K562 (cell line): ENCODE data around the gene ZNF121. TPM values are rescaled to one million over a fixed set of nuclear protein-coding genes. Genes with fewer than 3 reads are reported as not detected.

Source experiments
- ARID2 ChIP-seq: fragments of 450-650 bp; IDR thresholded peaks from 2 replicates; pipeline ENCODE4 v1.6.1; 2017; ENCODE audit warnings: antibody characterized with exemption, mild to moderate bottlenecking
- CTBP1 ChIP-seq: fragments of 450-650 bp; IDR thresholded peaks from 2 replicates; pipeline ENCODE4 v1.6.1; 2016; ENCODE audit warnings: borderline replicate concordance
- CTCFL ChIP-seq: IDR thresholded peaks from 2 replicates; pipeline ENCODE4 v1.6.1; 2011; ENCODE audit warnings: borderline replicate concordance, low read depth, mild to moderate bottlenecking, moderate library complexity, low read length; ENCODE audit not compliant: insufficient read depth, poor library complexity, severe bottlenecking
- HMG20B ChIP-seq: fragments of 250-450 bp; sonication (Bioruptor Pico); IDR thresholded peaks from 2 replicates; pipeline ENCODE4 v1.5.0; 2021; ENCODE audit warnings: mild to moderate bottlenecking
- MTF1 ChIP-seq: fragments of 250-450 bp; sonication (Bioruptor Pico); IDR thresholded peaks from 2 replicates; pipeline ENCODE4 v1.9.0; 2021; ENCODE audit warnings: moderate library complexity, mild to moderate bottlenecking, inconsistent platforms, borderline replicate concordance
- NCOA2 ChIP-seq, 2 experiments: fragments of 450-650 bp; IDR thresholded peaks; 2 replicates each; pipeline ENCODE4 v1.6.1; 2018; ENCODE audit warnings: mild to moderate bottlenecking in 2 of 2, moderate library complexity in 1 of 2; ENCODE audit not compliant: partially characterized antibody in 2 of 2
- RBM22 ChIP-seq: fragments of 200-400 bp; formaldehyde crosslinking; IDR thresholded peaks from 2 replicates; pipeline ENCODE4 v1.6.1; 2018; ENCODE audit warnings: low read length, low read depth; ENCODE audit not compliant: poor library complexity, severe bottlenecking
- STAT5A ChIP-seq: IDR thresholded peaks from 2 replicates; pipeline ENCODE4 v1.6.1; 2012; ENCODE audit warnings: low read length, inconsistent platforms, borderline replicate concordance
- TRIM24 ChIP-seq, 2 experiments: fragments of 450-650 bp; IDR thresholded peaks; 2 replicates each; pipeline ENCODE4 v1.6.1; 2016
- XRCC5 ChIP-seq: fragments of 200-400 bp; formaldehyde crosslinking; IDR thresholded peaks from 2 replicates; pipeline ENCODE4 v1.6.1; 2017; ENCODE audit warnings: low read depth, mild to moderate bottlenecking, low read length
- ZBTB8A ChIP-seq: fragments of 450-650 bp; IDR thresholded peaks from 2 replicates; pipeline ENCODE4 v1.6.1; 2018; ENCODE audit warnings: mild to moderate bottlenecking, moderate library complexity; ENCODE audit not compliant: partially characterized antibody
- ZHX1 ChIP-seq: fragments of 150-350 bp; conservative IDR thresholded peaks from 2 replicates; pipeline ENCODE4 v1.6.1; 2014; ENCODE audit warnings: low read length
- ZNF407 ChIP-seq: fragments of 450-650 bp; IDR thresholded peaks from 2 replicates; pipeline ENCODE4 v1.6.1; 2016; ENCODE audit warnings: low read depth
- ZNF589 ChIP-seq: fragments of 200-800 bp; sonication (Bioruptor generic); IDR thresholded peaks from 2 replicates; pipeline ENCODE4 v1.6.1; 2016; ENCODE audit warnings: low read depth, missing genetic modification characterization, missing compliant biosample characterization
- polyA plus RNA-seq, 8 experiments: library from polyadenylated mRNA; depleted of rRNA in 4 of 8; stranded (reverse) in 5 of 8; unstranded in 3 of 8; fragments of >200 nt; fragmentation: Nextera tagmentation in 2 of 8; fragmentation: Illumina TruSeq in 1 of 8; extraction: Ambion mirVana in 2 of 8; extraction: Trizol in 1 of 8; gene quantifications; 2 replicates each; pipeline versions ENCODE4 v1.2.1 to v1.2.3, GENCODE V29; 2011 to 2014; ENCODE audit warnings: inconsistent platforms in 1 of 8, missing spikeins in 1 of 8
- total RNA-seq, 7 experiments: library from RNA; depleted of rRNA in 6 of 7; stranded (reverse); fragments of >200 nt in 6 of 7; fragmentation: Illumina TruSeq in 2 of 7; extraction: Trizol in 2 of 7; gene quantifications; 2 replicates each; pipeline versions ENCODE4 v1.2.1 to v1.2.3, GENCODE V29; 2011 to 2021; ENCODE audit warnings: low replicate concordance in 1 of 7

Gene ZNF121
- total and polyA plus RNA-seq, 9 of the 15 experiments (the other 6 are each of a cell fraction or from before 2014, with no cell fraction given) = 14.6 to 115 (median 33.4) TPM

GRCh38 chr19:9621156-9622037, 37.1 kb upstream of the ZNF121 start, which contains the start of gene ZNF561 (continued):
- TF ChIP-seq MTF1 (CRISPR knock-in tag) = no peak
- TF ChIP-seq CTCFL = no peak
- no peak for TF ChIP-seq ZHX1
- no peak for TF ChIP-seq ZNF589 (CRISPR knock-in tag)
- peak in 1 of 2 experiments; percentile 99; a peak in 2 of 4 replicates for TF ChIP-seq TRIM24 (IDR thresholded peaks at IDR 0.05)
- no peak for TF ChIP-seq HMG20B (CRISPR knock-in tag)
- TF ChIP-seq NCOA2 (IDR thresholded peaks at IDR 0.05; ENCODE audit: partially characterized antibody in 2 of 2) = no peak
- TF ChIP-seq ZBTB8A = no peak
- no peak for TF ChIP-seq ZNF407
- TF ChIP-seq STAT5A = no peak
- TF ChIP-seq RBM22 = no peak
- peak; percentile 92 for TF ChIP-seq CTBP1
- TF ChIP-seq XRCC5 = peak; percentile 87; the same call in 1 of the 2 replicates
- TF ChIP-seq ARID2 = no peak
